Measurements from ENCODE around the gene EFCAB8. TPM values are rescaled to one million over a fixed set of nuclear protein-coding genes. Genes with fewer than 3 reads are reported as not detected.

Gene EFCAB8
- total RNA-seq, 1 experiment from 2014 or later, result not detected

DNA sequence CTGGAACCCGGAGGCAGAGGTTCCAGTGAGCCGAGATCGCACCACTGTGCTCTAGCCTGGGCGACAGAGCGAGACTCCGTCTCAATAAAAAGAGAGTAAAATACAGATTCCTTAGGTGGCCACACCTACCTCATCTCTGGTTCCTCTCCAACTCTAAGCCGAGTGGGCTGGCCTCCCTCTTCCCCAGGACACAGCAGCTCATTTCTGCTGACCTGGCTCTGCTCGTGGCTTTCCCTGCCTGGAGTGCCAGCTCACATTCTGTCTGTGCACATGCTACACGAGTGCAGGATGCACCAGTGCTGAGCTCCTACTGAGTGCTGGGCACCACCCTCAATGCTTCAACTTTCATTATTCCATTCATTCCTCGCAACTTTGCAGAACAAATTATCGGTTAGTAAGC is 28.8 kb downstream of the EFCAB8 start:
- TF ChIP-seq EZH2phosphoT487 (IDR thresholded peaks at IDR 0.05; ENCODE audit: borderline replicate concordance, low read length) (no peak), EZH2 (IDR thresholded peaks at IDR 0.05; ENCODE audit: low read length, unreplicated experiment) (no peak)
- TF ChIP-seq, protein P1, sequence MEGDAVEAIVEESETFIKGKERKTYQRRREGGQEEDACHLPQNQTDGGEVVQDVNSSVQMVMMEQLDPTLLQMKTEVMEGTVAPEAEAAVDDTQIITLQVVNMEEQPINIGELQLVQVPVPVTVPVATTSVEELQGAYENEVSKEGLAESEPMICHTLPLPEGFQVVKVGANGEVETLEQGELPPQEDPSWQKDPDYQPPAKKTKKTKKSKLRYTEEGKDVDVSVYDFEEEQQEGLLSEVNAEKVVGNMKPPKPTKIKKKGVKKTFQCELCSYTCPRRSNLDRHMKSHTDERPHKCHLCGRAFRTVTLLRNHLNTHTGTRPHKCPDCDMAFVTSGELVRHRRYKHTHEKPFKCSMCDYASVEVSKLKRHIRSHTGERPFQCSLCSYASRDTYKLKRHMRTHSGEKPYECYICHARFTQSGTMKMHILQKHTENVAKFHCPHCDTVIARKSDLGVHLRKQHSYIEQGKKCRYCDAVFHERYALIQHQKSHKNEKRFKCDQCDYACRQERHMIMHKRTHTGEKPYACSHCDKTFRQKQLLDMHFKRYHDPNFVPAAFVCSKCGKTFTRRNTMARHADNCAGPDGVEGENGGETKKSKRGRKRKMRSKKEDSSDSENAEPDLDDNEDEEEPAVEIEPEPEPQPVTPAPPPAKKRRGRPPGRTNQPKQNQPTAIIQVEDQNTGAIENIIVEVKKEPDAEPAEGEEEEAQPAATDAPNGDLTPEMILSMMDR (conservative IDR thresholded peaks at IDR 0.05; ENCODE audit: low read depth, low read length), result no peak
- no peak overlapping the region for H3K4me2 ChIP-seq (ENCODE audit: low read length)
- H3K27ac ChIP-seq (ENCODE audit: low read length), result no peak overlapping the region
- intact Hi-C loops (cut with micrococcal nuclease), result no loop called here
- no peak for DNase-seq
- ChIA-PET POLR2A (ENCODE audit: unreplicated experiment) (no interaction called here), CTCF (no interaction called here)
- no peaks in the 10 kb centered on the region for H3K9me3 ChIP-seq (ENCODE audit: low read length)
- H4K20me1 ChIP-seq (ENCODE audit: low read length), result no peaks in the 10 kb centered on the region
- H3K9ac ChIP-seq (ENCODE audit: low read length), result no peak overlapping the region
- no peaks in the 10 kb centered on the region for H3K36me3 ChIP-seq (ENCODE audit: low read depth, low read length)
- no peaks in the 10 kb centered on the region for H3F3A ChIP-seq (ENCODE audit: low read length, unreplicated experiment)
- no peaks in the 10 kb centered on the region for H3K4me1 ChIP-seq (ENCODE audit: insufficient read depth, low read length)
- H2AFZ ChIP-seq (ENCODE audit: low read length), result no peak overlapping the region
- H3K79me2 ChIP-seq (ENCODE audit: low read length), result no peaks in the 10 kb centered on the region
- BruUV-seq (replicated peaks), result no TSS peak
- H3K27me3 ChIP-seq (ENCODE audit: low read length), result no peaks in the 10 kb centered on the region
- no peaks in the 10 kb centered on the region for H3K9me2 ChIP-seq (replicated peaks; ENCODE audit: low read length)
- ATAC-seq, result no peak
- no peak overlapping the region for H3K4me3 ChIP-seq (ENCODE audit: low read length)

DNA sequence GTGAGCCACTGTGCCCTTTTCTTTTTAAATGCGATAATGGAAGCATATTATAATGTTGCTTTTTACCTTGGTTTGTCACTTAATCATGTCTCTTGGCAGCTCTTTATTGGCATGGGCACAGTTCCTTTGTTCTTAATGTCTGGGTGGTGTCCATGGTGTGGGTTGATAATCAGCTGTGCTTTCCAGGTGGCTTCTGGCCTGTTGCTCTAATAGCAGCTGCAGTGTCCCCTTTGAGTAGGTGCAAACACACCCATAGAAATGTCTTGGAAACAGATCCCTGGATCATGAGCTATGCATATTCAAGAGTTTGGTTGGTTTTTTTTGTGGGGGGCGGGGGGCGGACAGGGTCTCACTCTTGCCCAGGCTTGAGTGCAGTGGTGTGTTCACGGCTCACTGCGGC is 29.9 kb downstream of the EFCAB8 start:
- DNase-seq (no peak), ATAC-seq (no peak)
- ChIA-PET CTCF (no interaction called here), POLR2A (ENCODE audit: unreplicated experiment) (no interaction called here)
- no peak overlapping the region for H2AFZ ChIP-seq (ENCODE audit: low read length)
- H3K4me3 ChIP-seq (ENCODE audit: low read length), result no peak overlapping the region
- intact Hi-C loops (cut with micrococcal nuclease), result no loop called here
- no peaks in the 10 kb centered on the region for H3K9me3 ChIP-seq (ENCODE audit: low read length)
- no peak overlapping the region for H3K4me2 ChIP-seq (ENCODE audit: low read length)
- no peaks in the 10 kb centered on the region for H3K9me2 ChIP-seq (replicated peaks; ENCODE audit: low read length)
- H3F3A ChIP-seq (ENCODE audit: low read length, unreplicated experiment), result no peaks in the 10 kb centered on the region
- H3K4me1 ChIP-seq (ENCODE audit: insufficient read depth, low read length), result no peaks in the 10 kb centered on the region
- no peaks in the 10 kb centered on the region for H3K36me3 ChIP-seq (ENCODE audit: low read depth, low read length)
- H3K9ac ChIP-seq (ENCODE audit: low read length), result no peak overlapping the region
- no peaks in the 10 kb centered on the region for H4K20me1 ChIP-seq (ENCODE audit: low read length)
- TF ChIP-seq, protein P1 (conservative IDR thresholded peaks at IDR 0.05; ENCODE audit: low read depth, low read length), result no peak
- TF ChIP-seq EZH2phosphoT487 (IDR thresholded peaks at IDR 0.05; ENCODE audit: borderline replicate concordance, low read length), result no peak
- TF ChIP-seq EZH2 (IDR thresholded peaks at IDR 0.05; ENCODE audit: low read length, unreplicated experiment), result no peak
- no peaks in the 10 kb centered on the region for H3K79me2 ChIP-seq (ENCODE audit: low read length)
- H3K27ac ChIP-seq (ENCODE audit: low read length), result no peak overlapping the region
- H3K27me3 ChIP-seq (ENCODE audit: low read length), result no peaks in the 10 kb centered on the region
- no TSS peak for BruUV-seq (replicated peaks)

DNA sequence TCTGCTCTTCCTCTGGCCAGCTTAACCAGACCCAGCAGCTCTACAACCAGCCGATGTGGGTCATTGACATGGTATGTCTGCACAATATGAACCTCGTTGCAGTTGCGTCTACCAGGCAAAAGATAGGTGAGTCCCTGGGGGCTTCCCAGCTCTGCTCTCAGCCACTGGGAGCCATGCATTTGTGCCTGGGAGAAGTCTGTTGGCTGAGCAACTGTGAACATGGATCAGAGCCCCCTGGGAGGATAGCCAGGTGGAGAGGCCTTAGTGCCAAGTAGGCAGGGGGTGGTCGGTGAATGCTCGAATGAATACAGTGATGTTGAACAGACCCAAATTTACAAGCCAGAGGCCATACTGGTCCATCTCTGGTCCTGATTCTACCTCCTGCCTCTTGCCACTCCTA is 30.6 kb downstream of the EFCAB8 start:
- H3K27me3 ChIP-seq (ENCODE audit: low read length), result no peaks in the 10 kb centered on the region
- intact Hi-C loops (cut with micrococcal nuclease), result no loop called here
- no peaks in the 10 kb centered on the region for H3K9me2 ChIP-seq (replicated peaks; ENCODE audit: low read length)
- no peaks in the 10 kb centered on the region for H3K9me3 ChIP-seq (ENCODE audit: low read length)
- H3K36me3 ChIP-seq (ENCODE audit: low read depth, low read length), result no peaks in the 10 kb centered on the region
- H3K9ac ChIP-seq (ENCODE audit: low read length), result no peak overlapping the region
- no peak overlapping the region for H2AFZ ChIP-seq (ENCODE audit: low read length)
- POLR2A ChIA-PET (ENCODE audit: unreplicated experiment), result no interaction called here
- TF ChIP-seq, protein P1 (conservative IDR thresholded peaks at IDR 0.05; ENCODE audit: low read depth, low read length), result no peak
- TF ChIP-seq EZH2 (IDR thresholded peaks at IDR 0.05; ENCODE audit: low read length, unreplicated experiment) (no peak), EZH2phosphoT487 (IDR thresholded peaks at IDR 0.05; ENCODE audit: borderline replicate concordance, low read length) (no peak)
- H3K4me3 ChIP-seq (ENCODE audit: low read length), result no peak overlapping the region
- H3K79me2 ChIP-seq (ENCODE audit: low read length), result no peaks in the 10 kb centered on the region
- no peaks in the 10 kb centered on the region for H3K4me1 ChIP-seq (ENCODE audit: insufficient read depth, low read length)
- no TSS peak for BruUV-seq (replicated peaks)
- CTCF ChIA-PET, result no interaction called here
- no peak overlapping the region for H3K27ac ChIP-seq (ENCODE audit: low read length)
- DNase-seq, result no peak
- ATAC-seq, result no peak
- H3K4me2 ChIP-seq (ENCODE audit: low read length), result no peak overlapping the region
- no peaks in the 10 kb centered on the region for H4K20me1 ChIP-seq (ENCODE audit: low read length)
- H3F3A ChIP-seq (ENCODE audit: low read length, unreplicated experiment), result no peaks in the 10 kb centered on the region
